Upper lobe of right lung (tissue), 1 donor: Measurements from ENCODE around the gene DENND1B. TPM values are rescaled to one million over a fixed set of nuclear protein-coding genes. Genes with fewer than 3 reads are reported as not detected.
"Not testable (repeated sequence)": the region's sequence is repeated elsewhere in the genome, so short reads cannot be mapped to it uniquely, and the experiment has no call there.

Experiments used
- ATAC-seq: fragments of 200-7000 bp; cut with Tn5 transposase; one replicate; pipeline ENCODE4 v1.9.1; 2020; ENCODE audit warnings: mild to moderate bottlenecking, moderate library complexity
- DNase-seq: peaks from one replicate; pipeline ENCODE4 v3.0.0-alpha.2; 2020
- H3K27ac ChIP-seq: fragments of 200-600 bp; one replicate; pipeline ENCODE4 v1.8.0; 2022
- H3K27me3 ChIP-seq: fragments of 200-600 bp; one replicate; pipeline ENCODE4 v1.8.0; 2022; ENCODE audit warnings: mild to moderate bottlenecking
- H3K36me3 ChIP-seq: fragments of 200-600 bp; one replicate; pipeline ENCODE4 v1.8.0; 2022
- H3K4me1 ChIP-seq: fragments of 200-600 bp; one replicate; pipeline ENCODE4 v1.8.0; 2022
- H3K4me3 ChIP-seq: fragments of 200-600 bp; one replicate; pipeline ENCODE4 v1.8.0; 2022; ENCODE audit warnings: mild to moderate bottlenecking
- H3K9me3 ChIP-seq: fragments of 200-600 bp; one replicate; pipeline ENCODE4 v1.8.0; 2022
- intact Hi-C: fragments of 100-400 bp; cut with DNase I; formaldehyde crosslinking; loops from one replicate; pipeline ENCODE4 v1.11.0; 2022
- total RNA-seq: library from RNA; stranded (reverse); fragmentation: NEBNext Ultra II Directional; extraction: Animal tissue kit (Norgen Biotek cat#: 25700); gene quantifications from one replicate; pipeline ENCODE4 v1.2.1, GENCODE V29; 2021
- TF ChIP-seq, protein P1 (sequence below): fragments of 200-600 bp; IDR thresholded peaks from one replicate; pipeline ENCODE4 v1.8.0; 2022; ENCODE audit warnings: antibody characterized with exemption
- donor health status: DM: no; HTN: yes; CAD: no; lungs with severe emphysema.

Gene DENND1B
- total RNA-seq, 1 donor from 2014 or later: 20.1 TPM

DNA sequence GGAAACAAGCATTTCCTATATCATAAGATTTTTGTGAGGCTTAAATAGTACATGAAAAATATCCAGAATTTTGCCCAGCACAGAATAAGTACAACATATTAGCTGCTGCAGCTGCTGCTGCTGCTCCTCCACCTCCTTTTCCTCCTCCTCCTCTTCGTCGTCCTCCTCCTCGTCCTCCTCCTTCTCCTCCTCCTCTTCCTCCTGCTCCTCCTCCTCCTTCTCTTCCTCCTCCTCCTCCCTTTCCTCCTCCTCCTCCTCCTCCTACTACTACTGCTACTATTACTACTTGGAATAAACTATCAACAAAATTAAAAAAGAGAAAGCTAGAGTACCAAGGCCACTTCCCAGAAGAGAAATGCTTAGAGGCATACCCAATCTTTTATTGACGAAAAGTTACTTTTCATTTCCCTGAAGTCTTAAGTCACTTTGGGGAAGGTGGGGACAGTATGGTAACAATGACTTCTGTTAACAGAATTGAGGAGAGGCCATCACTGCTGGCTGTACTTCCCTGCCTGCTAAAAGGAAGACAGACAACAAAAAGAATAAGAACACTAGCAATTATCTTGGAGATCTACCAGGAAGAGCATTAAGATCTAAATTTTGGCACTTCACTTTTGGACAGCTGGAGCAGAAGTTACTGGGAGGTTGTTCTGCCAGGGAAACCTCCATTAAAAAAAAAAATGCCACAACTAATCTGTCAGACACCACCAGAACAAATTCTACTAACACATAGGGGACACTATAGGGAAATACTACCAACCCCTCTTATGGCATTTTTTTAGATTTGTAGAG, 7.1 kb downstream of the DENND1B start:
- H3K4me1 ChIP-seq: peaks cover 23% of the 10 kb centered on the region
- H3K36me3 ChIP-seq: no peaks in the 10 kb centered on the region
- intact Hi-C loops: no loop called here
- ATAC-seq: no peak
- H3K9me3 ChIP-seq: no peaks in the 10 kb centered on the region
- TF ChIP-seq, protein P1, sequence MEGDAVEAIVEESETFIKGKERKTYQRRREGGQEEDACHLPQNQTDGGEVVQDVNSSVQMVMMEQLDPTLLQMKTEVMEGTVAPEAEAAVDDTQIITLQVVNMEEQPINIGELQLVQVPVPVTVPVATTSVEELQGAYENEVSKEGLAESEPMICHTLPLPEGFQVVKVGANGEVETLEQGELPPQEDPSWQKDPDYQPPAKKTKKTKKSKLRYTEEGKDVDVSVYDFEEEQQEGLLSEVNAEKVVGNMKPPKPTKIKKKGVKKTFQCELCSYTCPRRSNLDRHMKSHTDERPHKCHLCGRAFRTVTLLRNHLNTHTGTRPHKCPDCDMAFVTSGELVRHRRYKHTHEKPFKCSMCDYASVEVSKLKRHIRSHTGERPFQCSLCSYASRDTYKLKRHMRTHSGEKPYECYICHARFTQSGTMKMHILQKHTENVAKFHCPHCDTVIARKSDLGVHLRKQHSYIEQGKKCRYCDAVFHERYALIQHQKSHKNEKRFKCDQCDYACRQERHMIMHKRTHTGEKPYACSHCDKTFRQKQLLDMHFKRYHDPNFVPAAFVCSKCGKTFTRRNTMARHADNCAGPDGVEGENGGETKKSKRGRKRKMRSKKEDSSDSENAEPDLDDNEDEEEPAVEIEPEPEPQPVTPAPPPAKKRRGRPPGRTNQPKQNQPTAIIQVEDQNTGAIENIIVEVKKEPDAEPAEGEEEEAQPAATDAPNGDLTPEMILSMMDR: no peak
- H3K27me3 ChIP-seq: no peaks in the 10 kb centered on the region
- no peak for DNase-seq
- no peak overlapping the region for H3K4me3 ChIP-seq
- H3K27ac ChIP-seq: no peak overlapping the region

DNA sequence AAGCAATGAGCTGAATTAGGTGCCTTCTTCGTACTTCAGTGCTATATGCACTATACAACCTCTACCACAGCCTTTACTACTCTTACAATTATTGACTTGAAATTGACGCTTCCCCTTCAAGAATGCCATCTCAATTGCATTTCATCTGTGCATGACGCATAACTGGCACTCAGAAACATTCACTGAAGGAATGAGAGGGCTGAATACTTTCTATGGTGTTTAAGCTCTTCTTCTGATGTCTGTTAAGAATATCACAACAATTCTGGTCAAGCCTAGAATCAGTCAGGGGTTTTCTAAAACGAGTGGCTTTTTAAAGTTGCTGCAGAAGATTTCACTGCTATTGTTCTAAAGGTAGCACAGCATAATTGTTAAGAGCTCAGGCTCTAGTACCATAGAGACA, 11.5 kb downstream of the DENND1B start:
- Histone ChIP-seq H3K27me3 (no peaks in the 10 kb centered on the region), H3K27ac (no peak overlapping the region), H3K9me3 (no peaks in the 10 kb centered on the region), H3K36me3 (no peaks in the 10 kb centered on the region), H3K4me3 (no peak overlapping the region), H3K4me1 (peaks cover 11% of the 10 kb centered on the region)
- intact Hi-C loops: no loop called here
- ATAC-seq: no peak
- TF ChIP-seq, protein P1: no peak
- no peak for DNase-seq

DNA sequence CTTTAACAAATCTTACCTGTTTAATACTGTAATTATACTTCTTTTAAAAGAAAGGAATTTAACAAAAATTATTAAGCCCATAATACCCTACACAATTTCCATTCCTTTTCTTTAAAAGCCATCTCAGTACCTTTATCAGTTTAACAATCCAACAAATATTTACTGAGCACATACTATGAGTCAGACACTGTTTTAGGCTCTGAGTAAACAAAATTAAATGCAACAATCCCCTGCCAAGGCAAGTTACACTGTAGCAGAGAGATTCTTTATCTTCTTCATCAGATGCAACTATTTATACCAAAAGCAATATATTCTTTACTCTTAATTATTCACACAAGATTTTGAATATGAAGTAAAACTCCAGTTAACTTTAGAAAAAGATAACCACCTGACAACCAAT, 12.0 kb downstream of the DENND1B start:
- Histone ChIP-seq H3K4me3 (no peak overlapping the region), H3K36me3 (no peaks in the 10 kb centered on the region), H3K27me3 (no peaks in the 10 kb centered on the region), H3K4me1 (peaks cover 6% of the 10 kb centered on the region), H3K27ac (no peak overlapping the region), H3K9me3 (no peaks in the 10 kb centered on the region)
- ATAC-seq: no peak
- intact Hi-C loops: no loop called here
- no peak for DNase-seq
- TF ChIP-seq, protein P1: no peak

DNA sequence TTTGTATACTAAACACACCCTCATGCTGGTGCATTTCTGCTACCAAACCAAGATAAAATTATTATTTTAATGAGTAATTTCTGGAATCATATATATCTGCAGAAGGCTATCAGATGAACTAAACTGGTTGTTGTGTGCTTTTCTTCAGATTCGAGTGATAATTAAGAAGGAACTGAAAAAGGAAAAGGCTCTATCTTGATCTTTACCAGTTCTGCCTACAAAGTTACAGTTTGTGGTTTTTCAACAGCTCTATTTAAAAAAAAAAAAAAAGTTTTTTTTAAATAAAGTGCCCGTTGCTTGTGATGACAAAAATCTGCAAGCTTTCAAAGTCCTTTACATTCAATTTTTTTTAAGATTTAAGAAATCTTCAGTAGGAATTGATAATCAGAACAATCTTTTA, 13.6 kb downstream of the DENND1B start:
- ATAC-seq: no peak
- no peak overlapping the region for H3K4me3 ChIP-seq
- intact Hi-C loops: no loop called here
- TF ChIP-seq, protein P1: no peak
- peaks cover 2% of the 10 kb centered on the region for H3K4me1 ChIP-seq
- no peaks in the 10 kb centered on the region for H3K27me3 ChIP-seq
- H3K27ac ChIP-seq: no peak overlapping the region
- no peaks in the 10 kb centered on the region for H3K9me3 ChIP-seq
- no peaks in the 10 kb centered on the region for H3K36me3 ChIP-seq
- DNase-seq: no peak

DNA sequence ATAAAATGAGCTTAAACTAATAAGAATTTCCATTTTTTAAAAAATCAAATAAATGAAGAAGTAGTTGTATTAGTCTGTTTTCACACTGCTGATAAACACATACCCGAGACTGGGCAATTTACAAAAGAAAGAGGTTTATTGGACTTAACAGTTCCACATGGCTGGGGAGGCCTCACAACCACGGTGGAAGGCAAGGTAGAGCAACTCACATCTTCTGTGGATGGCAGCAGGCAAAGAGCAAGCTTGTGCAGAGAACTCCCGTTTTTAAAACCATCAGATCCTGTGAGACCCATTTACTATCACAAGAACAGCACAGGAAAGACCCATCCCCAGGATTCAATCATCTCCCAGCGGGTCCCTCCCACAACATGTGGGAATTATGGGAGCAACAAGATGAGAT, 19.7 kb downstream of the DENND1B start:
- H3K27me3 ChIP-seq, DNase-seq, H3K4me3 ChIP-seq, intact Hi-C loops, H3K36me3 ChIP-seq, H3K27ac ChIP-seq, H3K4me1 ChIP-seq, ATAC-seq, H3K9me3 ChIP-seq: not testable (repeated sequence)

DNA sequence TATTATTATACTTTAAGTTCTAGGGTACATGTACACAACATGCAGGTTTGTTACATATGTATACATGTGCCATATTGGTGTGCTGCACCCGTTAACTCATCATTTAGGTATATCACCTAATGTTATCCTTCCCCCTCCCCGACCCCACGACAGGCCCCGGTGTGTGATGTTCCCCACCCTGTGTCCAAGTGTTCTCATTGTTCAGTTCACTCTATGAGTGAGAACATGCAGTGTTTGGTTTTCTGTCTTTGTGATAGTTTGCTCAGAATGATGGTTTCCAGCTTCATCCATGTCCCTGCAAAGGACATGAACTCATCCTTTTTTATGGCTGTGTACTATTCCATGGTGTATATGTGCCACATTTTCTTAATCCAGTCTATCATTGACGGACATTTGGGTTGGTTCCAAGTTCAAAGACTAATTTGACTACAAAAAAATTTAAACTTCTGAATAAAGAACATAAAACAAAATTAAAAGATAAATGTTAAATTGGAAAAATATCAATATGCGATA, 22.6 kb downstream of the DENND1B start:
- intact Hi-C loops, H3K27ac ChIP-seq, H3K4me3 ChIP-seq, H3K27me3 ChIP-seq, ATAC-seq, H3K36me3 ChIP-seq, DNase-seq, H3K4me1 ChIP-seq, H3K9me3 ChIP-seq: not testable (repeated sequence)
